Hematopoietic multipotent progenitor cell treated with erythropoietin and hydrocortisone succinate and interleukin-3 and kit ligand, for 8 days (in vitro differentiated cells): ENCODE measurements around the gene CLEC18A.
"Not testable (repeated sequence)": the region's sequence is repeated elsewhere in the genome, so short reads cannot be mapped to it uniquely, and the experiment has no call there.

Source experiments
- DNase-seq: peaks from one replicate; pipeline ENCODE4 v3.0.0-alpha.2; 2015

The CLEC18A gene

GRCh38 chr16:69931631-69932030, 19.5 kb upstream of the CLEC18A start:
- DNase-seq = no peak

- no peak for DNase-seq
Observed at GRCh38 chr16:69932228-69932627, 18.9 kb upstream of the CLEC18A start.

GRCh38 chr16:69932691-69933392, 18.3 kb upstream of the CLEC18A start:
- no peak for DNase-seq

- DNase-seq = no peak
Observed at GRCh38 chr16:69934044-69934443, 17.1 kb upstream of the CLEC18A start.

- no peak for DNase-seq
Observed at GRCh38 chr16:69934751-69935150, 16.4 kb upstream of the CLEC18A start.

GRCh38 chr16:69935278-69935711, 15.8 kb upstream of the CLEC18A start:
- no peak for DNase-seq

- DNase-seq = no peak
Observed at GRCh38 chr16:69935740-69936139, 15.4 kb upstream of the CLEC18A start.

- DNase-seq = no peak
Observed at GRCh38 chr16:69936252-69936651, 14.9 kb upstream of the CLEC18A start.

- no peak for DNase-seq
Observed at GRCh38 chr16:69936751-69937211, 14.4 kb upstream of the CLEC18A start.

- DNase-seq = no peak
Observed at GRCh38 chr16:69937465-69937951, 13.6 kb upstream of the CLEC18A start.

GRCh38 chr16:69938981-69939820, 11.9 kb upstream of the CLEC18A start:
- DNase-seq = no peak

GRCh38 chr16:69939821-69940585, 11.1 kb upstream of the CLEC18A start:
- no peak for DNase-seq

- DNase-seq = no peak
Observed at GRCh38 chr16:69940676-69941075, 10.5 kb upstream of the CLEC18A start.

GRCh38 chr16:69941251-69942098, 9.7 kb upstream of the CLEC18A start:
- DNase-seq = no peak

- no peak for DNase-seq
Observed at GRCh38 chr16:69942099-69942491, 9.0 kb upstream of the CLEC18A start.

- no peak for DNase-seq
Observed at GRCh38 chr16:69942627-69943170, 8.4 kb upstream of the CLEC18A start.

- DNase-seq = not testable (repeated sequence)
Observed at GRCh38 chr16:69943241-69944036, 7.7 kb upstream of the CLEC18A start.

GRCh38 chr16:69950411-69950810, 723 bp upstream of the CLEC18A start:
- not testable (repeated sequence) for DNase-seq

GRCh38 chr16:69951672-69952031, 518 bp downstream of the CLEC18A start:
- not testable (repeated sequence) for DNase-seq

- not testable (repeated sequence) for DNase-seq
Observed at GRCh38 chr16:69952116-69952515, 982 bp downstream of the CLEC18A start.
